Glutamatergic neuron (in vitro differentiated cells): ENCODE measurements around the gene IQSEC3. TPM values are rescaled to one million over a fixed set of nuclear protein-coding genes. Genes with fewer than 3 reads are reported as not detected.

Experiments used
- DNase-seq: peaks from one replicate; pipeline ENCODE4 v3.0.0; 2022
- H3K27ac Mint-ChIP-seq: one replicate; pipeline ENCODE4 v1.8.0; 2020; ENCODE audit warnings: mild to moderate bottlenecking, mixed read lengths, inconsistent platforms; ENCODE audit not compliant: unreplicated experiment
- H3K27me3 Mint-ChIP-seq: one replicate; pipeline ENCODE4 v1.8.0; 2020; ENCODE audit warnings: mild to moderate bottlenecking, moderate library complexity, mixed read lengths, inconsistent platforms; ENCODE audit not compliant: unreplicated experiment
- H3K36me3 Mint-ChIP-seq: one replicate; pipeline ENCODE4 v1.8.0; 2020; ENCODE audit warnings: mild to moderate bottlenecking, mixed read lengths, inconsistent platforms; ENCODE audit not compliant: unreplicated experiment
- H3K4me1 Mint-ChIP-seq: one replicate; pipeline ENCODE4 v1.8.0; 2020; ENCODE audit warnings: mild to moderate bottlenecking, low read depth, mixed read lengths, inconsistent platforms; ENCODE audit not compliant: unreplicated experiment
- H3K4me3 Mint-ChIP-seq: one replicate; pipeline ENCODE4 v1.8.0; 2020; ENCODE audit warnings: mild to moderate bottlenecking, mixed read lengths, inconsistent platforms; ENCODE audit not compliant: unreplicated experiment
- H3K9me3 Mint-ChIP-seq: one replicate; pipeline ENCODE4 v1.8.0; 2020; ENCODE audit warnings: mild to moderate bottlenecking, moderate library complexity, mixed read lengths, inconsistent platforms; ENCODE audit not compliant: unreplicated experiment
- CTCF ChIP-seq: fragments of 200-600 bp; sonication (generic); IDR thresholded peaks from one replicate; pipeline ENCODE4 v1.5.0; 2021; ENCODE audit not compliant: partially characterized antibody, unreplicated experiment
- total RNA-seq: library from RNA; stranded (reverse); fragmentation: NEBNext Ultra II Directional; extraction: Animal tissue kit (Norgen Biotek cat#: 25700); gene quantifications from one replicate; pipeline ENCODE4 v1.2.1, GENCODE V29; 2021; ENCODE audit not compliant: unreplicated experiment

Gene IQSEC3
- total RNA-seq, 1 donor from 2014 or later = 41.4 TPM

GRCh38 chr12:218221-218620 lies 151.7 kb downstream of the IQSEC3 start:
- H3K36me3 Mint-ChIP-seq = peaks cover 4% of the 10 kb centered on the region
- peaks cover 15% of the 10 kb centered on the region for H3K4me1 Mint-ChIP-seq
- no peak for TF ChIP-seq CTCF
- DNase-seq = no peak
- no peak overlapping the region for H3K4me3 Mint-ChIP-seq
- peaks cover 12% of the 10 kb centered on the region for H3K9me3 Mint-ChIP-seq
- no peak overlapping the region for H3K27ac Mint-ChIP-seq
- H3K27me3 Mint-ChIP-seq = peaks cover 7% of the 10 kb centered on the region

GRCh38 chr12:218728-219590 lies 152.4 kb downstream of the IQSEC3 start:
- Mint-ChIP-seq H3K36me3 (peaks cover 4% of the 10 kb centered on the region), H3K9me3 (peaks cover 10% of the 10 kb centered on the region), H3K27me3 (peaks cover 5% of the 10 kb centered on the region), H3K4me1 (peaks cover 9% of the 10 kb centered on the region), H3K4me3 (no peak overlapping the region), H3K27ac (no peak overlapping the region)
- DNase-seq = no peak
- TF ChIP-seq CTCF = no peak

- no peak overlapping the region for H3K27ac Mint-ChIP-seq
- peaks cover 10% of the 10 kb centered on the region for H3K9me3 Mint-ChIP-seq
- DNase-seq = peak; percentile 94
- H3K36me3 Mint-ChIP-seq = peaks cover 4% of the 10 kb centered on the region
- no peak overlapping the region for H3K4me3 Mint-ChIP-seq
- H3K27me3 Mint-ChIP-seq = peaks cover 5% of the 10 kb centered on the region
- peaks cover 9% of the 10 kb centered on the region for H3K4me1 Mint-ChIP-seq
- peak; percentile 92 for TF ChIP-seq CTCF
Measured at GRCh38 chr12:219891-220352, 153.4 kb downstream of the IQSEC3 start.

GRCh38 chr12:220491-220890 lies 153.9 kb downstream of the IQSEC3 start:
- no peak overlapping the region for H3K4me3 Mint-ChIP-seq
- no peak for DNase-seq
- peaks cover 4% of the 10 kb centered on the region for H3K36me3 Mint-ChIP-seq
- no peak overlapping the region for H3K27ac Mint-ChIP-seq
- no peak for TF ChIP-seq CTCF
- H3K4me1 Mint-ChIP-seq = peaks cover 9% of the 10 kb centered on the region
- H3K9me3 Mint-ChIP-seq = peaks cover 10% of the 10 kb centered on the region
- H3K27me3 Mint-ChIP-seq = peaks cover 5% of the 10 kb centered on the region

- peaks cover 4% of the 10 kb centered on the region for H3K36me3 Mint-ChIP-seq
- no peak for DNase-seq
- H3K4me3 Mint-ChIP-seq = no peak overlapping the region
- no peak for TF ChIP-seq CTCF
- peaks cover 9% of the 10 kb centered on the region for H3K4me1 Mint-ChIP-seq
- H3K27me3 Mint-ChIP-seq = peaks cover 5% of the 10 kb centered on the region
- no peak overlapping the region for H3K27ac Mint-ChIP-seq
- peaks cover 9% of the 10 kb centered on the region for H3K9me3 Mint-ChIP-seq
Measured at GRCh38 chr12:220946-221550, 154.5 kb downstream of the IQSEC3 start.
